CD1c-positive myeloid dendritic cell (primary cell): ENCODE data around the gene TRIM27.
A peak's percentile ranks its signal among the peaks of the same experiment; 100 is the strongest.
"Not testable (repeated sequence)": the region's sequence is repeated elsewhere in the genome, so short reads cannot be mapped to it uniquely, and the experiment has no call there.

ENCODE experiments used
- DNase-seq: peaks from one replicate; pipeline ENCODE4 v3.0.0-alpha.2; 2016; ENCODE audit errors: extremely low spot score

TRIM27 gene

GRCh38 chr6:28896505-28897368, 27.0 kb downstream of the TRIM27 start:
- DNase-seq, result peak; percentile 33

- peak; percentile 99 for DNase-seq
Observed at GRCh38 chr6:28895131-28895812, 28.5 kb downstream of the TRIM27 start.

DNA sequence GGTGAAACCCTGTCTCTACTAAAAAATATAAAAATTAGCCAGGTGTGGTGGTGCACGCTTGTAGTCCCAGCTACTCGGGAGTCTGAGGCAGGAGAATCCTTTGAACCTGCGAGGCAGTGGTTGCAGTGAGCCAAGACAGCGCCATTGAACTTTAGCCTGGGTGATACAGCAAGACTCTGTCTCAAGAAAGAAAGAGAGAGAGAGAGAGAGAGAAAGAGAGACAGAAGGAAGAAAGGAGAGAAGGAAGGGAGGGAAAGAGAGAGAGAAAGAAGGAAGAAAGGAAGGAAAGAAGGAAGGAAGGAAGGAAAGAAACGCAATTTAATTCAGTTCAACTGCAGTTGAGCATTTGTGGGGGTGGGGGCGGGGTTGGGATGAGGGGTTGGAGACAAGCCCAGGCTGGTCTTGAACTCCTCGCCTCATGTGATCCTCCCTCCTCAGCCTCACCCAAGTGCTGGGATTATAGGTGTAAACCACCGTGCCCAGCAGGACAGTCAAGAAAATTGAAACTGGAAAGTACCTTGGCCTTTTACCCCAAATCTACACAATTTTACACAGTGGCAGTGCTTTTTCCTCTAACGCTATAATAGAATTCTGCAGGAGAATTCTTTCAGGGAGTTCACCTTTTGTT, 30.5 kb downstream of the TRIM27 start:
- DNase-seq, result no peak

DNA sequence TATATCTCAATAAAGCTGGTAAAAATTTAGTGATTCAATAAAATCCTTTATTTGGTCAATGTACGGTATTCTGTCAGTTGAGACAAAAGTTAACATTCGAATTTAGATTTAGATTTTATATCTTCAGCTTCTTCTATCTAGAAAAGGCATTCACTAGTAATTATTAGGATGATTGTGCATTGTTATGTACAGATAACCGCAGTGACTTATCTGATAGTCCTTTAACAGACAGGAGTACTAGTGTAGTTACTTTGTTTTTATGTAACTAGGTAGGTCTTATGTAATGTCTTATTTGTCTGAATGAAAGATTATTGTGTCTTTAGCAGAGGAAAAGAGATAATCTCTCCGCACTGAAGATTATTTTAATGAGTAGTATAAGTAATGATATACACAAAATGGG, 31.3 kb downstream of the TRIM27 start:
- no peak for DNase-seq

DNA sequence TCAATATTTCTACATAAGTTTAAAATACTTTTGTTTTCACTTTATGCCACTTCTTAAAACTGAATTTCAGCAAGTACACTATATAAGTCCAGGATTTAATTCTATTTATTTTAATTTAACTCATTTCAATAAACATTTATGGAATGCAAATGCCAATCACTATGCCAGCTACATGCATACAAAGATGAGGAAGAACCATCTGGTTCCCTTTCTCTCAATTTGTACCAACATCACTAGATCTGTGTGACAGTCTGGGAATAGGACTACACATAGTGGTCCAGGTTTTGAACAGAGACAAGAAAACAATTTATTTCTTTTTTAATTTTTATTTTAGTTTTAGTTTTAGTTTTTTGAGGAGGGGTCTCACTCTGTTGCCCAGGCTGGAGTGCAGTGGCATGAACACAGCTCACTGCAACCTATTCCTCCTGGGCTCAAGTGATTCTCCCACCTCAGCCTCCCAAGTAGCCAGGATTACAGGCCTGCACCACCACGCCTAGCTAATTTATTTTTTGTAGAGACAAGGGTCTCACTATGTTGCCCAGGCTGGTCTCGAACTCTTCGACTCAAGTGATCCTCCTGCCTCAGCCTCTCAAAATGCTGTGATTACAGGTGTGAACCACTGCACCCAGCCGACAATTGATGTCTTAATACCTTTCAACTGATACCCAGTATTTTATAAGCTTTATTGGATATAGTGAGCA, 35.8 kb downstream of the TRIM27 start:
- DNase-seq, result no peak

- DNase-seq, result no peak
Observed at GRCh38 chr6:28886079-28886439, 37.7 kb downstream of the TRIM27 start.

- DNase-seq, result peak; percentile 65
Observed at GRCh38 chr6:28884423-28885131, 39.2 kb downstream of the TRIM27 start.

DNA sequence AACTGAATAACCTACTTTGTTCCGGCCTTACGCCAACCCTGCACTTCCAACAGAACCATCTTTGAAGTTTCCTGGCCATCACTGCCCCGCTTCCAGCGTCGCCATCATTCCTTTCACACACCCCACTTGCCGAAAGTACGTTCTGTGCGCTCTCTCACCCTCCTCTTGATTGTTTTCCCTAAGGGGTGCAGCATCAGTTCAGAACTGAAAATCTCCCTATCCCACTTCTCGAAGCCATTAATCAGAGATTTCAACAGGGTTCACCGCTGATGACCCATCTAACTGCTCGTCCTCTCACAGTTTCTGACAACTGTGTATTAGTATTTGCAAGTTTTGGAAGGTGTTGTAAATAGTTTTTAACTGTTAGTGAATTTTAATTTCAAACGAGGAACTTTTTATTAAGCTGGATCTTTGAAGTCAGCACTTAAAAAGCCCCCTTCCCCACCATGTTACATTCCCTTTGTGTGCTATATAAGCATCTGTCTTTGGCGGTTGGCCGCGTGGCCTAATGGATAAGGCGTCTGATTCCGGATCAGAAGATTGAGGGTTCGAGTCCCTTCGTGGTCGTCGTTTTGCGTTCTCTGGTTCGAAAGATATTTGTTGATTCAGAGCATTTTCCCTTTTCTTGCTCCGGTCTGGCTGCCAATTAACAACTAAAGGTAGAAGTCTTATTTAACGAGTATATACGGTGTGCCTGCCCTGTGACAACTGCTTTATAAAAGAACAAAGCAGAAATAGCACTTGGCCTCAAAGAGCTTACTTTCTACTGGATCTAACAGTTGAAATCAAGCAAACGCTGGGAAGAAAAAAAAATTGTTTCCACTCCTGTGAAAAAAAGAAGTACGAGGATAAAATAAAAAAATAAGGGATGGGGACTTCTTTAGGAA, 42.6 kb downstream of the TRIM27 start:
- DNase-seq, result peak; percentile 56

- no peak for DNase-seq
Observed at GRCh38 chr6:28880519-28880893, 43.3 kb downstream of the TRIM27 start.

DNA sequence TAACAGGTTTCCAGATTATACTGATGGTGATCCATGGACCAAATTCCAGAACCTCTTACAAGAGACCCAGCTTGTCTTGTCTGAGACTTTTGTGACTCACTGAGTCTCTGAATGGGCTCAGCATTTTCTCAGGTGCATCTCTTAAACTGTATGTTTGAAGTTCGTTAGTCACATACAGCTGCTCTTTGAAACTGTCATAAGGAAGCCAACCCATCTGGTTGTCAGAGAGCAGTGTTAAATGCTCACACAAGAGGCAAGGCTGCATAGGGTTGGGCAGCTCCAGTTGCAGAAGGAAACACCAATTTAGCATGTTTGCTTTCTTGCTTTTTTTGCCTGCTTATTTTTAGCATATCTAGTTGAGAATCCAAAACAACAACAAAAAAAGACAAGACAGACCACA, 47.1 kb downstream of the TRIM27 start:
- DNase-seq, result no peak

DNA sequence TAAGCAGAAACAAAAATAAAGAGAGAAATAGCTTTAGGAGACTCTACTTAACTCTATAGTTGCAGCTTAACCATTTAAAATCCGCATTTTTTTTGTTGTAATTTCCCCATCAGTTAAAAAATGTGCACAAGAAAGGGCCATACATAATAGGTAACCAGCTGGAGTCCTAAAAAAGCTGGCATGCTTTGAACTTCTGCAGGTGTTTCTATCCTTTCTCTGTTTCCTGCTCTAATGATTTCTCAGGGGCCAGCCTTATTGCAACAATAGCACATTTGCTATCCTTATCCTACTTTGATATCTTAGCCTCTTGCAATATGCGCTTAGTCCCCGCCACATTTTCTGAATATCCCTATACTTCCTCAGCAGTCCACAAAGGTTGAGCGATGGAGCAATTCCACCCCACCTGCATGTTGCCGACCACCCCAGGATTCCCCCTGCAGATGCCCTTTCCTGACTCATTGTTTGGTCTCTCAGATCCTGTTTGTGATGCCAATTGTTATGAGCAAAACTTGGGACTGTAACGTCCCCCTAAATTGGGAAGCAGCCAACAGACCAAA, 48.5 kb downstream of the TRIM27 start:
- DNase-seq, result no peak

- not testable (repeated sequence) for DNase-seq
Observed at GRCh38 chr6:28872157-28872817, 51.5 kb downstream of the TRIM27 start.

DNA sequence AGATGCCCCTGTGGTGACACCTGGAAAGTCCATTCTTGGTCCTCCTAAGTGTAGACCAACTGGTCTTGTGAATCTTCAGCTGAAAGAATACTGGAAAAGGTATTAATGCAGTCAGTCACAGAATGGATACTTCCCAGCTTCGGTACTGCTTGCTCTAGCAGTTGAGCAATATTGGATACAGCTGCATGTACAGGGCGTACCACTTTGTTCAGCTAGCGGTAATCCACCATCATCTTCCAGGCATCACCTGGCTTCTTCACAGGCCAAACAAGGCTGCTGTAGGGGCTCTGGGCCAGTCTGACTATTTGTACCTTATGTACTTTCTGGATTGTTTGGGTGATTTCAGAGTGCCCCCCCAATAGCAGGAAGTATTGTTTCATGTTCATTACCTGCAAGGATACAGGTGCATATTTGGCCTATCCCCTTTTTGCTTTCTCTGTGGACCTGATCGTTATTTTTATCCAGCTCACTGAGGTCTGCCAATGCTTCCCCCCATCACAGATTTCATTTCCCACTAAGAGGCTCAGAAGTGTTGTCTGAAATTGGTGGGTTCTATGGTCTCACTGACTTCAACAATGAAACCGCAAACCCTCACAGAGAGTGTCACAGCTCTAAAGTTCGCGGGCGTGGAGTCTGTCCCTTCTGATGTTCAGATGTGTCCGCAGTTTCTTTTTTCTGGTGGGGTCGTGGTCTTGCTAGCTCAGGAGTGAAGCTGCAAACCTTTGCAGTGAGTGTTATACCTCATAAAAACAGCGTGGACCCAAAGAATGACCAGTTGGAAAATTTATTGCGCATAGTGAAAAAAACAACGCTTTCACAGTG, 52.2 kb downstream of the TRIM27 start:
- no peak for DNase-seq

DNA sequence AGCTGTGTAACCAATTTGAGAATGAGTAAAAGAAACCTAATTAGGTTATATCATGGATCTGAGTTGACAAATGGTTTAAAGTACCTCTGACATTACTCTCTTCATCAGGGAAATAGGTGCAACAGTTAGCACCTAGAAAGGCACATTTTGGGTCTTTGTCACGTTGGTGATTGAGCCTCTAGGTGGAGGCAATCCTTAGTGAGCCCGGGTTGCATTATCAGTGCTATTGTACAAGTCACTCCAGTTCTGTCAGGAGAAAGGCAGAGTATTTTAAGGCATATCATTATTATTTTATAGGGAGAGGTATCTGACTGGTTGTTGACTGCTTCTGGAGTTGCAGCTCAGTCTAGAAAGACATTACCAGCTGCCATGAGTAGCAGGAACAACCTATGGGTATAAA, 54.9 kb downstream of the TRIM27 start:
- DNase-seq, result no peak

- peak; percentile 32 for DNase-seq
Observed at GRCh38 chr6:28867086-28867409, 56.7 kb downstream of the TRIM27 start.

- peak; percentile 67 for DNase-seq
Observed at GRCh38 chr6:28866205-28867085, 57.3 kb downstream of the TRIM27 start.

DNA sequence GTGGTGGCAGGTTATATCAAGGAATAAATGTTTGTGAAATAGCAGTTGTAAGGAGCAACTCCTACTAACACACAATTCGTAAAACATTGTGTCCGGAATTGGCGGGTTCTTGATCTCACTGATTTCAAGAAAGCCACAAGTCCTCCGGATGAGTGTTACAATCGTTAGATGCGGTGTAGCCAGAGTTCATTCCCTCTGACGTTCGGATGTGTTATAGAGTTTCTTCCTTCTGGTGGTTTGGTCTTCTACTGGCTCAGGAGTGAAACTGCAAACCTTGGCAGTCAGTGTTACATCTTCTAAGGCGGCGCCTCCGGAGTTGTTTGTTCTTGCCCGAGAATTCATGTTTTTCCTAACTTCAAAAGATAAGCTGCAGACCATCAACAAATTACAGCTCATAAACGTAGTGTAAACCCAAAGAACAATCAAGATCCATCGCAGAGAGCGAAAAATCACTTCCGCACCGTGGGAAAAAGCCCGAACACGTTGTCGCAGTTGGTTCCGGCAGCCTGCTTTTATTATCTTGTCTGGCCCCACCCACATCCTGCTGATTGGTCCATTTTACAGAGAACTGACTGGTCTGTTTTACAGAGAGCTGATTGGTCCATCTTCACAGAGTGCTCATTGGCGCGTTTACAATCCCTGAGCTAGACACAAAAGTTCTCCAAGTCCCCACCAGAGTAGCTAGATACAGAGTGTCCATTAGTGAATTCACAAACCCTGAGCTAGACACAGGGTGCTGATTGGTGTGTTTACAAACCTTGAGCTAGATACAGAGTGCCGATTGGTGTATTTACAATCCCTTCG, 58.2 kb downstream of the TRIM27 start:
- peak; percentile 69 for DNase-seq
